A673 (cell line): ENCODE data around the gene NR2F1-AS1.

Experiments
- CTCF ChIP-seq: fragments of 300-800, 200-600 bp; sonication (generic); conservative IDR thresholded peaks from 2 replicates; pipeline ENCODE4 v1.5.1; 2017; ENCODE audit warnings: low read depth, mild to moderate bottlenecking, antibody characterized with exemption, low read length, moderate library complexity, mixed read lengths
- EZH2 ChIP-seq: fragments of 200-600 bp; sonication (generic); IDR thresholded peaks from 2 replicates; pipeline ENCODE4 v1.6.1; 2017; ENCODE audit warnings: borderline replicate concordance, low read depth, mild to moderate bottlenecking, mixed read lengths, antibody characterized with exemption, low read length; ENCODE audit not compliant: poor library complexity, severe bottlenecking

DNA sequence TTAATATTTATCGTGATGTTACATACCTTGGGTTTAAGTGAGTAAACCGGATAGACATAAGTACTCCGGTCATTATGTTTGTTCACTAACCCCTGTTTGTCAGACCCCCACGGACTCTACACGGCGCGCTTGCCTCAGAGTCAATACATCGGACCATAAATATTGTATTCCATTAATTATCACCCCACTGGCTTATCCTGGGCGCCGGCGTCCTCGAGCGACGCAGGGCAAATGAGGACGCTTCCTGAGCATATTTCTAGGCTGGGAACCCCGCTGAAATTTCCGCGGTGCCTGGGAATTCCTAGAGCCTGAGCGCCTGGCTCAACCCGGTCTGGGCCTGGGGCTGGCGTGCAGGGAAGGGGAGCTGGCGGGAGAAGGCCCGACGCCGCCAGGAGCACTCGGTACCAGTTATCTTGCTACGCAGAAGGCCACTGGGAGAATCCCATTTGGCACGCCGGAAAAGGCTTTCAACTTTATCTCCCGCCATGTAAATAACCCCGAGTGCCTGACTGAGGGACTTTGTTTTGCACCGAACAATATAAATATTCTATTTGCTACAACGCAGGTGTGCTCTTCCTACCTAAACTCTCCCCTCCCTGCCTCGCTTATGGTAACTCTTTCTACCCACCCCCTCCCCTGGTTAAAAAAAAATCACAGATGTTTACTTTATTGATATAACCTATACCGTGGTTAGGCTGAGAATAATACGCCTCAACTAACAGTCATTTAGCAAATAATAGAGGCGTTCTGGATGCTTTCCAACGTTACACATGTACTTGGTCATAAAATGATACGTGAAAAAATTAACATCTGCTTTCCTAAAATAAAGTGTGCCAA, 21.4 kb upstream of the NR2F1-AS1 start:
- TF ChIP-seq EZH2 = no peak
- TF ChIP-seq CTCF = no peak
